ENCODE results near the gene CSDE1.
"Not testable (repeated sequence)": the region's sequence is repeated elsewhere in the genome, so short reads cannot be mapped to it uniquely, and the experiment has no call there.

The CSDE1 gene

DNA sequence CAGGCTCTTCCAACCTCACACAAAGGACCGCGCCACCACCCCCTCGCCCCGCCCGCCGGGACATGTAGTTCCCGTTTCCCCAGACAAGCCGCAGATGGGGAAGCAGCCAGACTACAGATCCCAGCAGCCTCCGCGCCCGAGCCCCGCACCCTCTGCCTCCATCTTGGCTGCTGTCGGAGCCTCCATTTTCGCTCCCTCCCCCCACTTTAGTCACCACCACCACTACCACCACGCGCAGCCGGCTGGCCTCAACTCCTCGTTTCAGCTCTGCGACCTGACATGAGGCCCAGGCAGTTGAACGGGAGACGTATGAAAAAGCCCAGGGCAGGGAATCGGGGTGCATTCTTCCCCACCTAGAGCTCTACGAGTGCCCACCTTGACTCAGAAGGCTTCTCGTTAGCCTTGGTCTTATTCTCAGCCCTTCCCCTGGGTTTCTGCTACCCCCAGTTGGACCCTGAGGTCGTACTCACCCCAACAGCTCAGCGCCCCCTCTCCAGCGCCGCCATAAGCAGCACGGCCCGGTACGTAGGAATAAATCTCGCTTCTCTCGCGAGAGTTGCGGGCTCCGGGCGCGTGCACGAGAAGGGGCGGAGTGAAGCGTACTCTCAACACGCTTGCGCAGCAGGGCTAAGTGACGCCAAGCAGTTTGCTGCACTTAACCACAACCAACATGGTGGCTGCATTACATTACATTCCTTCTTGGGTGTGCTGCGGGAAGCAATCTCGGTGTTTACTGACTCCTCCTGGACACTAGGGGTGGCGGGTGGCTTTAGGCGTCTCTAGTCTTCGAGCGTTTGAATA, at the start of gene CSDE1:
Gene CSDE1 (minus strand): TSS at position 530 of the 801 bp plus-strand sequence. CDS start 18,094 bp downstream, outside the sequence.
- DNase-seq: peak; percentile 99

- DNase-seq: not testable (repeated sequence)
Observed at GRCh38 chr1:114804449-114804848, 46.7 kb upstream of the CSDE1 start.

- DNase-seq: no peak
Observed at GRCh38 chr1:114803001-114803400, 45.2 kb upstream of the CSDE1 start.

DNA sequence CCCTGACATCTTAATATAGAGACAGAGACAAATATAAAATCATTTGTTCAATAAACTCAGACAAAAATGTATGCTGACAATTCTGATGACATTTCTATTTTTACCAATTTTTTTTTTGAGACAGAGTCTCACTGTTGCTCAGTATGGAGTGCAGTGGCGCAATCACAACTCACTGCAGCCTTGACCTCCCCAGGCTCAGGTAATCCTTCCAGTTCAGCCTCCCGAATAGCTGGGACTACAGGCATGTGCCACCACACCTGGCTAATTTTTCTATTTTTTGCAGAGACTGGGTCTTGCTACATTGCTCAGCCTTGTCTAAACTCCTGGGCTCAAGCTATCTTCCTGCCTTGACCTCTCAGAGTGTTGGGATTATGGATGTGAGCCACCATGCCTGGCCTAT, 36.3 kb upstream of the CSDE1 start:
- no peak for DNase-seq

- DNase-seq: not testable (repeated sequence)
Observed at GRCh38 chr1:114790581-114790980, 32.8 kb upstream of the CSDE1 start.

- not testable (repeated sequence) for DNase-seq
Observed at GRCh38 chr1:114786440-114786839, 28.7 kb upstream of the CSDE1 start.

GRCh38 chr1:114782476-114782875, 24.7 kb upstream of the CSDE1 start:
- DNase-seq: no peak

DNA sequence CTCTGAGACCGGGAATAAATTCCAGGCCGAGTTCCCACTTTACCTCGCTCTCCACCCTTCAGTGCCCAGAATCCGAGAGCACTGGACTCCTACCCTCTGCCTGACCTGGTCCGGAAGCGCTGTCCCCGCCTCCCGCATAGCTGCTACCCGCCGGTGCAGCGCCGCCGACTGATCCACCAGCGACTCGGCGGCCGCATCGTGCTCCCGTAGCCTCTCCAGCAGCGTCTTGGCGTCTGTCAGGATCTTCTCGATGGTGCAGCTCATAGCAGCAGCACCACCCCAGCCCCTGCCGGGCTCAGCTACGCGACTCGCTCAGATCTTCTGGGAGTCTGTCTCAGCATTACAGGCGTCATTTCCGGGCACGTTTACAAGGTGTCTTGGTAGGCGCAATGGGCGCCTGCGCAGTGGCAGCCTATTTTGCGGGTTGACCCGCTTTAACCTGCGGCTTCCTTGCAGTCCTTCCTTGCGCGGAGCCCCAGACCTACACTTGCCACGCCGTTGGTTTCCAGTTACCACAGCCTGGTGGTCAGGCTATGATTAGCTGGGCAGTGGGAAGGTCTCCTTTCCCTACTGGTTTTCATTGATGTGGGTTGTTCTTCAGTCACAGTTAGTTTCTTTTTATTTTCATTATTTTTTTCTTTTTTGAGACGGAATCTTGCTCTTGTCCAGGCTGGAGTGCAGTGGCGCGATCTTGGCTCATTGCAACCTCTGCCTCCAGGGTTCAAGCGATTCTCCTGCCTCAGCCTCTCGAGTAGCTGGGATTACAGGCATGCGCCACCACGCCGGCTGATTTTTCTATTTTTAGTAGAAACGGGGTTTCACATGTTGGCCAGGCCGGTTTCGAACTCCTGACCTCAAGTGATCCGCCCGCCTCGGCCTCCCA, 22.8 kb upstream of the CSDE1 start, which contains the start of gene SIKE1:
Gene SIKE1 (minus strand): TSS at position 342 of the 883 bp plus-strand sequence. CDS start 78 bp downstream, at position 264.
- peak; percentile 96 for DNase-seq

DNA sequence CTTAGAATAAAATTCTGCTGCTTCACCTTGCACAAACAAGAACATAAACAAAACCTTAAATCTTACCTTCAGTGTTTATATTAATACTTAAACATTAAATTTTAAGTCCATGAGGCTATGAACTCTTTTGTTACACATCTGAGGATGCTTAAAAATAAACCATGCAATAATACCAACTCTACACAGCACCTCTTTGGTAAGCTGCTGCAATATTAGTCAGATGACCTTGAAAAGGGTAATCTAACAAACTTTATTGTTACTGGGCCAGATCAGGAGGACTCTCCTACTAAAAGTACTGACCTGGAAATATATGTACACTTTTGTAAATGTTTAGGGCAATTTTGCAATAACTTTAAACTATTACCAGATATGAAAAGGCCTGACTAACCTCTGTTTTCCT, 21.9 kb upstream of the CSDE1 start:
- no peak for DNase-seq

- not testable (repeated sequence) for DNase-seq
Observed at GRCh38 chr1:114776726-114777125, 18.9 kb upstream of the CSDE1 start.

GRCh38 chr1:114771992-114772391, 14.2 kb upstream of the CSDE1 start:
- no peak for DNase-seq

- no peak for DNase-seq
Observed at GRCh38 chr1:114770989-114771388, 13.2 kb upstream of the CSDE1 start.

- no peak for DNase-seq
Observed at GRCh38 chr1:114764689-114765088, 6.9 kb upstream of the CSDE1 start.

- no peak for DNase-seq
Observed at GRCh38 chr1:114758256-114758832, 560 bp upstream of the CSDE1 start.

GRCh38 chr1:114756949-114757454, 782 bp downstream of the CSDE1 start:
- peak; percentile 28 for DNase-seq

DNA sequence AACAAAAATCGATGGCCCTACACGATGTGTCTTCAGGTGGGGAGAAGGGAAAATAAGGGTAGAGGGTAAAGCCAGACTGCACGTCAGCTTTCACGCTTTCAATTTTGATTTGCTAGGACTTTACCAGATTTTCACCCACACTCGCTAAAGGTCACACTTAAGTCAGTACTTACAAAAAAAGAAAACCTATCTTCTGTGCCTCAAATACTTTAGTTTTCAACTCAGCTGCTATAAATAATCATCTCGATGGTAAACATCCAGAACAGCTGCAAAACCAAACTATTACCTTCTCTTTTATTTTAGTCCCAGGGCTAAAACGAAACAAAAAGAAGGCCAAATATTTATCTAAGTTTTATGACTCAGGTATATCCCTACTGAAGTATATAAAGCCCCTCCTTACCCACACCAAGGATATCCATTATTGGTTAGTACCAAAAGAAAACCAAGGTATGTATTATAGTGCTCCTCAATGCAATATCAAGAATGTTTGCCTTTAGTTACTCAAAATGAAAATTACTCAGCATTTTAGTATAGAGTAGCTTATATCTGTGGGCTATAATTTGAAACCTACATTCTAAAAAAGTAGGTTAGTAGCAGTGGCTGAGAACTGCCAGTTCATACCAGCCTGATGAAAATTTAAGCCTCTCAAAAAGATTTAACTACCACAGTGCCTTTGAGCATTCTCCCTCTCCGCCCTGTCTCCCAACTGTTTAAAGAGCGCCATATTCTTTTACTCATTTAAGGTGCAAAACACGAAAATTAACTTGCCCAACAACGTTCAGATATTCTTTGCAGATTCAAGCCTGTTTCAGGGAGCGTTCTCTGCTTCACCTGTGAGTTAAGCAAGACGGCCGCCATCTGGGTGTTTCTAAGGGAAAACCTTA, 1.5 kb downstream of the CSDE1 start:
- peak; percentile 46 for DNase-seq

DNA sequence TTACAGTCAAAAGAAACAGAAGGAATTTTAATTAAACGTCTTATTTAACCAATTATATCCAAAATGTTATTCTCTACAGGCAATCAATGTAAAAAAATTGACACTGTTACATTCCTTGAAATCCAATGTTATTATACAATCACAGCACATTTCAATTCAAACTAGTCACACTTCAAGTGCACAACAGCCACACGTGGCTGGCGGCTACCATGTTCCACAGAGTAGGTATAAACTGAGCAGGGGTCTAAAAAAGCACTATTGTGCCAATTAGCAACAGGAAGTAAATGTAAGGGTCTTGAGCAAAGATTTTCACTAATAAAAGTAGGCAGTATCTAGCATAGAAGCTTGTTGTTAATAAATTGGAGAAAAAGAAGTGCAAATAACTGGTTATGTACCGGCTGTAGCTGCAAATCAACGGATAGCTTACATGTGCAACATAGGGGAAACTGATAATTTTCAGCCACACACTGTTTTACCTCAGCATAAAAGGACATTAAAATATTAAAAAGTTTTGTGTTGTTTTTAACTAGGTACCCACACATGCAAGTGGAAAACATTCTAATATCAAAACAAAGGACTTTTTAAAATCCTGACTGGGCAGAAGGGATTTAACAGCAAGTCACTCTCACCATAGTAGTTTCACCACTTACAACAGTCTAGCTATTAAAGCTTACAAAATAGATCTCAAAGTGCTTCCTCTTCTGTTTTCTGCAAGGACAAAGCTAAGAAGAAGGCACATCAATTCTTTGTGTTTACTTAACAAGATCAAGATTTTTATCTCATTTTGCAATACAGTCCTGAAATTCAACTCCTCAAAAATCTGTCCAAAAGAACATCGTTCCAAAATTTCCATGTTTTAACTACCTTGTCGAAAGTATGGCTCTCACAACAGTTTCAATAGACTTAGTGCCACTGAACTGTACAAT, 2.5 kb downstream of the CSDE1 start:
- no peak for DNase-seq

DNA sequence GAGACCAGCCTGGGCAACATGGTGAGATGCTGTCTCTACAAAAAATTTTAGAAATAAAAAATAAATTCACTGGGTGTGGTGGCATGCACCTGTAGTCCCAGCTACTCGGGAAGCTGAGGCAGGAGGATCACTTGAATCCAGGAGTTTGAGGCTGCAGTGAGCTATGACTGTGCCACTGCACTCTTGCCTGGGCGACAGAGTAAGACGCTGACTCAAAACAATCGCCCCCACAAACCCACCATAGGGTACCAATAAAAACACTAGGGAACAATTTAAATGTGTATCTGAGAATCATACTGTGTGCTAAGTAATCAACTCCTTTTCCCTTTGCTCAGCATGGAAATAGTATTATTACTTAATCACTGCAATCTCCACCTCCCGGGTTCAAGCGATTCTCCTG, 4.1 kb downstream of the CSDE1 start:
- DNase-seq: not testable (repeated sequence)

DNA sequence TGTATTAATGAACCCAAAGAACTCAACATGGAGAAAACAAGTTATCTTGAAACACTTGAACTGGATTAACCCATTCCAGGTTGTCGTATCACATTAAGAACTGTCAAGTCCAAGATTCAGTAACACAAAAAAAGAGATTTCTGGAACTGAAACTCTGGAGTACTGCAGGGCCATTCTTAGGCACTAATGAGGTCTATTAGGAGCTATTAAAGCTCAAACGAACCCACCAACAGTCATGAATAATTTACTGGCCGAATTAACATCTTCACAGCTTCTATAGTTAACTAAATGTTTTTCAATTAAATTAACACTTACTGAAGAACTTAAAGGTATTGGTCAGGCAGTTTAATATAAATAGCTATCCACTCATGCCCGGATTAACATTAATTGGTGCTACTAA, 4.6 kb downstream of the CSDE1 start:
- DNase-seq: no peak

- no peak for DNase-seq
Observed at GRCh38 chr1:114750780-114751179, 7.0 kb downstream of the CSDE1 start.

- no peak for DNase-seq
Observed at GRCh38 chr1:114749835-114750234, 7.9 kb downstream of the CSDE1 start.
